GM19468 (cell line): ENCODE measurements around the gene ADGRD1.
"Not testable (repeated sequence)": the region's sequence is repeated elsewhere in the genome, so short reads cannot be mapped to it uniquely, and the experiment has no call there.

Source experiments
- ATAC-seq: cut with Tn5 transposase; IDR thresholded peaks from one replicate; pipeline ENCODE4 v1.9.1; 2021; ENCODE audit warnings: mild to moderate bottlenecking, moderate library complexity, moderate number of reproducible peaks; ENCODE audit not compliant: unreplicated experiment; ENCODE audit errors: extremely low read depth

ADGRD1 gene

GRCh38 chr12:130953771-130954543, at the start of gene ADGRD1:
Gene ADGRD1, plus strand, starts transcription at chr12:130953907. Its CDS starts 559 bp downstream, at chr12:130954466.
- no peak for ATAC-seq

DNA sequence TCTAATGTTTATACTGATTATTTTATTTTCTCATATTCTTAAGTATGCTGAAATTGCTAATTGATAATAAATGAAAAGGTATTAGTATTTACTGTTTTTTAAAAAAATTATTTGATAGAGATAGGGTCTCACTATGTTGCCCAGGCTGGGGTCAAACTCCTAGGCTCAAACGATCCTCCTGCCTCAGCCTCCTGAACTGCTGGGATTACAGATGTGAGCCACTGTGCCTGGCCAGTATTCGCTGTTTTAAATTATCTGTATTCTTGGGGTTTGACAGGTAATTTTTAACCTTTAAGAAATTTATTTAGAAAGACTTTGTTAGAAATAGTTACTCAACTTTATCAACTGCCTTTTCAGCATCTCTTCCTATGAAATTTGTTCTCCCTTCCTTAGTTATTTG, 49.6 kb upstream of the ADGRD1 start:
- no peak for ATAC-seq

GRCh38 chr12:130904936-130905455, 48.7 kb upstream of the ADGRD1 start:
- not testable (repeated sequence) for ATAC-seq

DNA sequence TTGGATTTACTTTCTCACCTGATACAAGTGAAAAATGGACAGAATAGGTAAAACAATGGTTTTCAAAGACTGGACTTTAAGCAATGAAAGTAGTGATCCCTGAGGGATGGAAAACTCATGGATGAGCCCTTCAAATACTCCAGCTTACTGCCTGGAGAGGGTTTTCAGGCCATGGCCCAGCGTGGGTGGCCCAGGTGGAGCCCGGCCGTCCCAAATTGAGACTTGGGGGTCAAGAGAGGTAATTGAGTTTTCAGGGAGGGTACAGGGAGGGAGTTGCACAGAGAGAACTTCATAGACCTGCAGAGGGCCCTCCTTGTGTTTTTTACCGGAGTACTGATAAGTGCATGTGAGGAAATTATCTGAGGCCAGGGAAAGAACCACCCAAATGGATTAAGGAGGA, 44.6 kb upstream of the ADGRD1 start:
- ATAC-seq: no peak

- no peak for ATAC-seq
Measured at GRCh38 chr12:130911193-130911592, 42.5 kb upstream of the ADGRD1 start.

- no peak for ATAC-seq
Measured at GRCh38 chr12:130911933-130912332, 41.8 kb upstream of the ADGRD1 start.

DNA sequence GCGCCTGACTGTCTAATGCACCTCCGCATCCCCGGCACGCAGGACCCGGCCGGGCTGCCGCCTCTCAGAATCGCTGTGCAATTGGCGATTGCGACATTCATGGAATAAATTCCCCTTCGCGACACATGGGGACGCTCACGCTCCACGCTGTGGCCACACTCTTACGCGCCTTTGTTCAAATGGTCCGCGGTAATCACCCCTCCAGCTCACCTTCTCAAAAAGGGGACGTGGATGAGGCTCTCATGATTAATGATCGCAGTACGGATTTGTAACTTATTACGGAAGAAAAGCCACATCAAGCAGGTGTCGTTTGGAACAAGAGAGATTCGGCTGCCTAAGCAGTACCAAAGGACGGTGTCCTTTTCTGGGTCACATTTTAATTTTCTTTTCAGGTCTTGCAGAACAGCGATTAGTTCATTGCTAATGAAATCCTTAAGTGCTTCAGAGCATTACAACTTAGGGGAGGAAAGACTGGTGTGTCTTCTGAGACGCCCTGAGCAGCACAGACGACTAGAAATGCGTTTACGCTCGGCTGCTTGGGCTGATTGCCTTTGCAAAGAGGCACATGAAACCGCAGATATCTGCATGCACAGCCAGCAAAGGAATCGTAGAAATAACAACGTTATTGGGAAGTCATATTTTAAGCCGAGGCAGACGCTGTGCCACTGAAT, 37.3 kb upstream of the ADGRD1 start:
- no peak for ATAC-seq

GRCh38 chr12:130917607-130918006, 36.1 kb upstream of the ADGRD1 start:
- no peak for ATAC-seq

GRCh38 chr12:130919086-130919485, 34.6 kb upstream of the ADGRD1 start:
- ATAC-seq: no peak

GRCh38 chr12:130920119-130920703, 33.5 kb upstream of the ADGRD1 start:
- no peak for ATAC-seq

- no peak for ATAC-seq
Measured at GRCh38 chr12:130920723-130921381, 32.9 kb upstream of the ADGRD1 start.

- ATAC-seq: no peak
Measured at GRCh38 chr12:130922511-130922953, 31.2 kb upstream of the ADGRD1 start.

DNA sequence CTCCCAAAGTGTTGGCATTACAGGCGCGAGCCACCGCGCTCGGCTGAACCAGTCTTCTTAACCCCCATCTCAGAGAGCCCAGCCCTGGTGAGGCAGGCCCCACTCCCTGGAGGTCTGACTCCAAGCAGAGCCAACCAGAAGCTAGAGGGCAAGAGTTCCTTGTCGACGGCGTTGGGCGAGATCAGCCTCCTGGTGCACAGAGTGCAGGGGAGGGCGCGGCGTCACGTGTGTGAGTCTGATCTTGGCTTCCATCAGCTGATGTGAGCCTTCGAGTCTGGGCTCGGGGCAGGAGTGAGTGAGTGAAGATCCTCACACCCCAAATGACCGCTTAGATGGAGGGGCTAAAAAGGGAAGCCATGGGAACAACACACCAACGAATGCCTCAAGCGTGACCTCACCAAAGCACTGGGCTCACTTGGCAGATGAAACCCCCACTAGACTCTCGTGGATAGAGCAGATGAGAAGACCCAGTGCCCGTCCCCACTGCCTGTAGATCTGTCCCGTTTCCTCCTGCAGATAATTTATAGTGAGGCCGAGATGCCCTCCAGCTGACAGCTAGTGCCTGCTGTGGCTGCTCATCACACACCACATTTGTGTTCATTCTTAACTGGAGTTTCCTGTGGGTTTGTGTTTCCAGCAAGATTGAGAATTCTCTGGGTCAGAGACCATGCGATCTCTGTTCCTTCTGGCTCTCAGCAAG, 28.6 kb upstream of the ADGRD1 start:
- no peak for ATAC-seq

- ATAC-seq: no peak
Measured at GRCh38 chr12:130925666-130926015, 28.1 kb upstream of the ADGRD1 start.

DNA sequence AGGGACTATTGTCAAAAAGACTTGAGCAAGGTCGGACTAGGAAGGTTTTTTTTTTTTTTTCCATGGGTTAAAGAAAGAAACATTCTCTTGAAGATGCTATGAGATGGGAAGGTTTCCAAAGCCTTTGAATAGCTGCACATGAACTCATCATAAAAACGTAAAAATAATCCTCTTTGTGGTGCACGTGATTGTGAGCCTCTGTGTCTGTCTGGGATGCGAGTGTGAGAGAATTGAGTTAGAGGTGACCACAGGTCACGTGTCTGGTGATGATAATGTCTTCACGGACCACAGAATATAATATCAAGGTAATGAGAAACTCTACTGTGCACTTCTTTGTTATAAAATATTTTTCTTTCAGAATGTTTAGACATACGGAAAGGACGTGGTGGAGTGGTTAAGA, 24.3 kb upstream of the ADGRD1 start:
- ATAC-seq: no peak

- no peak for ATAC-seq
Measured at GRCh38 chr12:130932061-130932930, 21.4 kb upstream of the ADGRD1 start.

DNA sequence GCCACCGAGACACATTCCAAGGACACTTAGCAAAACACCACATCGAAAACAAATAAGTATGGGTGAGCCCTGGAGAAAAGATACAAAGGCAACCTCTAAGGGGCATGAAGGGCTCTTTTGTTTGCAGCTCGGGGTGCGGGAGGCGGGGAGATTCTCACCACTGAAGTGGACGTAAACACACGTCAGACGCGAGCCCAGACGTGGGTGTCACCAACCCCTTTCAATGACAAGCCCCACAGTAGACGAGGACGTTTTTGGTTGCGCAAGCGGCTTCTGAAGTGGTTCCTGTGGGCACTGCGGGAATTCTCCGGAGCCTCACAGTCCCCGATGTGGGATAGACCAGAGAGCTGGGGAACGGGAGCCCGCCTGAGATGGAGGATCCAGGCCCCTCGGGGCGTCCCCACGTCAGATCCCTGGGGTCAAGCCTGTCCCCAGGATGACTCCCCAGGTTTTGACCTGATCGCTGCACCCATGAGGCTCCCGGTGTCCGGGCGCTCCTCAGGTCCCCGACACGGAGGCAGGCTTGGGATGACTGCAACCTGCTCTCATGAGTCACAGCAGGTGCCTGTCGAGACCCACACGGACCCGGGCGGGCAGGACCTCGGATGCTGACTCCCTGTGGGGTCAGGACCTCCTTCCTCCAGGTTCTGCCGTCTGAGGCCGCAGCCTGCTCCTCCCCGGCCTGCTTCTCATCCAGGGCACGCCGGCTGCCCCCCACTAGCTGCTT, 20.3 kb upstream of the ADGRD1 start:
- ATAC-seq: no peak

DNA sequence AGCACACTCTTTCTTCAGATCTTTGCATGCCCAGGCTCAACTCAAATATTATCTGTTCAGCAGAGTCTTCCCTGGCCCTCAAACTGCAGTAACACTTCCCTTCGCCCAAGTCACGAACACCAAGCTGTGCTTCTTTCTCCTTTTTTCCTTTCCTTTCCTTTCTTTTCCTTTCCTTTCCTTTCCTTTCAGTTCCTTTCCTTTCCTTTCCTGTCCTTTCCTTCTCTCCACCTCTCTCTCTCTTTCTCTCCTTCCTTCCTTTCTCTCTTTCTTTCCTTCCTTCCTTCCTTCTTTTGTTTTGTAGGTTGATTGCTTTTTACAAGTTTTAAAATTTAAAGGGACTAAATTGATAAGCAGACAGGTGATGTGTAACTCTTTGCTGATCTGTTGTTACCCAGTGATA, 19.0 kb upstream of the ADGRD1 start:
- no peak for ATAC-seq
